SK-N-SH treated with all-trans-retinoic acid at 6 μM for 48 hours (cell line): ENCODE measurements around the gene AK4.

Experiments used
- ATAC-seq: fragments of 200-7000 bp; cut with Tn5 transposase; 3 replicates; pipeline ENCODE4 v1.9.1; 2020; ENCODE audit warnings: mild to moderate bottlenecking, moderate library complexity
- ARNTL ChIP-seq: fragments of 450-650 bp; formaldehyde crosslinking; IDR thresholded peaks from 2 replicates; pipeline ENCODE4 v1.5.0; 2020; ENCODE audit warnings: low read depth, mild to moderate bottlenecking, moderate library complexity, borderline replicate concordance
- BACH2 ChIP-seq: fragments of 250-450 bp; sonication (Bioruptor Pico); IDR thresholded peaks from 2 replicates; pipeline ENCODE4 v1.9.0; 2021; ENCODE audit warnings: mild to moderate bottlenecking, borderline replicate concordance
- CSDC2 ChIP-seq: fragments of 250-450 bp; sonication (Bioruptor Pico); IDR thresholded peaks from 2 replicates; pipeline ENCODE4 v1.5.0; 2020; ENCODE audit warnings: mild to moderate bottlenecking, moderate library complexity
- ESRRG ChIP-seq: fragments of 250-450 bp; sonication (Bioruptor Pico); IDR thresholded peaks from 2 replicates; pipeline ENCODE4 v1.6.1; 2021; ENCODE audit warnings: mild to moderate bottlenecking
- GLIS3 ChIP-seq: fragments of 250-450 bp; sonication (Bioruptor Pico); IDR thresholded peaks from 2 replicates; pipeline ENCODE4 v1.5.0; 2020; ENCODE audit warnings: mild to moderate bottlenecking, moderate library complexity
- ISL1 ChIP-seq: fragments of 250-450 bp; sonication (Bioruptor Pico); IDR thresholded peaks from 2 replicates; pipeline ENCODE4 v2.1.2; 2022; ENCODE audit warnings: mild to moderate bottlenecking, moderate library complexity
- OSR1 ChIP-seq: fragments of 250-450 bp; sonication (Bioruptor Pico); IDR thresholded peaks from 2 replicates; pipeline ENCODE4 v1.8.0; 2022; ENCODE audit warnings: moderate library complexity, mild to moderate bottlenecking, inconsistent platforms
- POU6F1 ChIP-seq: fragments of 250-450 bp; sonication (Bioruptor Pico); IDR thresholded peaks from 2 replicates; pipeline ENCODE4 v1.8.0; 2021; ENCODE audit warnings: low read depth, mild to moderate bottlenecking, moderate library complexity, borderline replicate concordance
- PPARA ChIP-seq: fragments of 250-450 bp; sonication (Bioruptor Pico); IDR thresholded peaks from 2 replicates; pipeline ENCODE4 v1.5.0; 2020; ENCODE audit warnings: mild to moderate bottlenecking, borderline replicate concordance
- RARB ChIP-seq: fragments of 250-450 bp; sonication (Bioruptor Pico); IDR thresholded peaks from 2 replicates; pipeline ENCODE4 v1.8.0; 2021; ENCODE audit warnings: mild to moderate bottlenecking, moderate library complexity
- TOX ChIP-seq: fragments of 250-450 bp; sonication (Bioruptor Pico); IDR thresholded peaks from 2 replicates; pipeline ENCODE4 v1.8.0; 2021; ENCODE audit warnings: mild to moderate bottlenecking, moderate library complexity, borderline replicate concordance
- TSHZ2 ChIP-seq: fragments of 250-450 bp; sonication (Bioruptor Pico); IDR thresholded peaks from 2 replicates; pipeline ENCODE4 v1.5.0; 2020; ENCODE audit warnings: mild to moderate bottlenecking, moderate library complexity
- ZC3H10 ChIP-seq: fragments of 250-450 bp; sonication (Bioruptor Pico); IDR thresholded peaks from 2 replicates; pipeline ENCODE4 v1.5.1; 2021; ENCODE audit warnings: mild to moderate bottlenecking, moderate library complexity
- ZFP3 ChIP-seq: fragments of 250-450 bp; sonication (Bioruptor Pico); IDR thresholded peaks from 2 replicates; pipeline ENCODE4 v1.5.0; 2020; ENCODE audit warnings: mild to moderate bottlenecking, moderate library complexity
- ZFP30 ChIP-seq: fragments of 450-650 bp; formaldehyde crosslinking; IDR thresholded peaks from 2 replicates; pipeline ENCODE4 v1.5.0; 2022; ENCODE audit warnings: mild to moderate bottlenecking, moderate library complexity
- ZNF565 ChIP-seq: fragments of 450-650 bp; formaldehyde crosslinking; conservative IDR thresholded peaks from 2 replicates; pipeline ENCODE4 v1.5.0; 2020; ENCODE audit warnings: low read depth, mild to moderate bottlenecking, moderate library complexity
- ZNF8 ChIP-seq: fragments of 450-650 bp; formaldehyde crosslinking; IDR thresholded peaks from 2 replicates; pipeline ENCODE4 v1.5.0; 2020; ENCODE audit warnings: mild to moderate bottlenecking, moderate library complexity
- TF ChIP-seq, protein P1 (sequence below): fragments of 250-450 bp; sonication (Bioruptor Pico); IDR thresholded peaks from 2 replicates; pipeline ENCODE4 v1.5.1; 2020; ENCODE audit warnings: low read depth, mild to moderate bottlenecking, moderate library complexity
- TF ChIP-seq, protein P2 (sequence below): fragments of 250-450 bp; sonication (Bioruptor Pico); IDR thresholded peaks from 2 replicates; pipeline ENCODE4 v1.8.0; 2020; ENCODE audit warnings: mild to moderate bottlenecking, moderate library complexity, borderline replicate concordance

AK4 gene

DNA sequence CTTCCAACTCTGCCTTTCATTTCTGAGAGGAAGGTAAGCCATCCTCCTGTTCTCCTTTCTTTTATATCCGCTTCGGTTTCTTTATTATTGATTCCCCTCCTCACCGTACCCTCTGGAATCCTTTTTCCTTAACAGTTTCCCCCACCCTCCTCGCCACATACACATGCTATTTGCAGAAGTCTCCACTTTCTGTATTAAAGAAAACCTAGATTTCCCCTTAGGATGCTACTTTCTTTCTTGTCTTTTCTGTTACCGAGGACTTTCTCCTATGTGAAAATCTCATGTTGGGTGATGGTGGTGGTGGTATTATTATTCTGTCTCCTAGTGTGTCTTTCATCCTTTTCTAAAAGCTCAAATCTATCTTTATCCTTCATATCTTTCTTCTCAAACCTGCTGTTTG is 62.3 kb downstream of the AK4 start (continued):
- TF ChIP-seq CSDC2 (CRISPR knock-in tag) = no peak
- TF ChIP-seq ZC3H10 (CRISPR knock-in tag) = no peak
- TF ChIP-seq ISL1 = no peak
- TF ChIP-seq BACH2 (CRISPR knock-in tag) = no peak
- no peak for TF ChIP-seq ESRRG (CRISPR knock-in tag)

GRCh38 chr1:65211331-65211730 is 63.3 kb downstream of the AK4 start:
- ATAC-seq = no peak
- TF ChIP-seq TSHZ2 (CRISPR knock-in tag) = no peak
- no peak for TF ChIP-seq RARB (CRISPR knock-in tag)
- TF ChIP-seq CSDC2 (CRISPR knock-in tag) = no peak

DNA sequence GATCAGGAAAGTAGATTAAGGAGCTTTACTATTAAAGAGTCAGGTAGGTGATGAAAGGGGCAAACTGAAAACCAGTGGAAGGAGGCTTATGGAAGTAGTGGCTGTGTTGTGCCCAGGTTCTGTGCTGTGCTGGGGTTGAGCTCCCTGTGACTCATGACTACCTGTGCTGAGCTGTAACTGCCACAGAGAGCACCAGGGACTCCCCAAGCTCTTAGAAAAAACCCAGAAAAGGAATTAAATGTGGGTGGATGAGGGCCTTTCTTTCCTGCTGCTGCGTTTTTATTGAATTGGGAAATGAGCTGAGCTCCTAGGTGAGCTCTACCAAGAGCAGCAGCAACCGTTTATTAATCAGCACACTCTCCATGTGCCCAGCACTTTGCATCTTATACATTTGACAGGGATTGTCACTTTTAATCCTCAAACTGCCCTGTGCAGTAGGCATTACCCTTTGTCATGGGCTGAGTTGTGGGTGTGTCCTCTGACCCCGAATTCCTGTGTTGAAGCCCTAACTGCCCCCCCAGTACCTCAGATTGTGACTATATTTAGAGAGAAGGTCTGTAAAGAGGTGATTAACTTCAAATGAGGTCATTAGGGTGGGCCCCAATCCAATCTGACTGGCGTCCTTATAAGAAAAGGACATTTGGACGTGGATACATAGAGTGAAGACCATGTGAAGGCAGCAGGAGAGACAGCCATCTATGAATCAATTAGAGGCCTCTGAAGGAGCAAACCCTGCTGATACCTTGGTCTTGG is 65.4 kb downstream of the AK4 start:
- ATAC-seq = no peak
- no peak for TF ChIP-seq POU6F1 (CRISPR knock-in tag)
- no peak for TF ChIP-seq ARNTL
- no peak for TF ChIP-seq ZC3H10 (CRISPR knock-in tag)
- TF ChIP-seq BACH2 (CRISPR knock-in tag) = no peak
- no peak for TF ChIP-seq PPARA (CRISPR knock-in tag)
- no peak for TF ChIP-seq ZFP3 (CRISPR knock-in tag)
- no peak for TF ChIP-seq ISL1
- no peak for TF ChIP-seq CSDC2 (CRISPR knock-in tag)
- TF ChIP-seq ZNF565 = no peak
- TF ChIP-seq RARB (CRISPR knock-in tag) = no peak

DNA sequence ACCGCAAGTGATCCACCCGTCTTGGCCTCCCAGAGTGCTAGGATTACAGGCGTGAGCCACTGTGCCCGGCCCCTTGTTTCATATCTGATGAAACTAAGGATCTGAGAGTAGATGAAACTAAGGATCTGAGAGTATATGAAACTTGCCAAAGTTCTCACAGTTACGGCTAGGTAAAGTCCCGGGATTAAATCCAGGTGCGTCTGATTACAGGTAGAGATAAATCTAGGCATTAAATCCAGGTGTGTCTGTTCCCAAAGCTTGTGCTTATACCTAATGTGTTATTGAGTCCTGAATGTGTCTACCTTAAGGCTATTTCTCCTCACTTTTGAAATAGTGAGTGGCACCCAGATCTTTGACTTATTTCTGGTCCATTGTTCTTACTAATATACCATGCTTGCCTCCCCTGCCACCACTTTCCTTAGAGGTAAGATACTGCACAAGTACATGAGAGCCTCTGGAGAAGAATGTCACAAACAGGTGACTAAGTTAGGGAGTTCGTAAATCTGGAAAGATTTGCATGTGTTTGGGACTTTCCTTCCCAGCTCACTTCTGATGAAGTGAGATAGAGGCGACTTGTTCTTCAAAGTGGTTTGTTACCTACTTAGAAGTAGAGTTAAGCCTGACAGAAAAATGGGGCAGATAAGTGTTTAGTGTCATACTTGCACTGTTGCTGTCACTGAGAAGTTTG is 66.5 kb downstream of the AK4 start:
- TF ChIP-seq PPARA (CRISPR knock-in tag) = no peak
- TF ChIP-seq GLIS3 (CRISPR knock-in tag) = no peak
- TF ChIP-seq ARNTL = no peak
- no peak for TF ChIP-seq ZC3H10 (CRISPR knock-in tag)
- TF ChIP-seq ESRRG (CRISPR knock-in tag) = no peak
- no peak for TF ChIP-seq POU6F1 (CRISPR knock-in tag)

DNA sequence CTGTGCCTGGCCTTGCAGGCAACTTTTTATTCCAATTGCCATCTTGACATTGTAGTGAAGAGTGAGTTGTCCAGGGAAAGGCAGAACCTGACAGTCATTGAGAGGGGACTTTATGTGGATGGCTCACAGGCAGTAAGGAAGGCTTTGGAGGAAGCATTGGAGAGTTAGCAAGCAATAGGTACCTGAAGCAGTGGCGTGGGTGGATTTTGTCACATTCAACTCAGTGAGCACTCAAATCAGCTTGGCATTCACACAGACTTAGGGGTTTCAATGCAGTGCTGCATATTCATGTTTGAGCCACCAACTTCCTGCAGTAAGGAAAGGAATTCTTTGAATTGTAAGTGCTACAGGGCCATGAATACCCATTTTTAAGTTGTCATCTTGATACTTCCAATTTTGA is 69.0 kb downstream of the AK4 start:
- no peak for TF ChIP-seq OSR1 (CRISPR knock-in tag)
- no peak for TF ChIP-seq ZC3H10 (CRISPR knock-in tag)
- TF ChIP-seq ESRRG (CRISPR knock-in tag) = no peak
- no peak for TF ChIP-seq TOX (CRISPR knock-in tag)
- TF ChIP-seq ZNF565 = no peak
- TF ChIP-seq, protein P1, sequence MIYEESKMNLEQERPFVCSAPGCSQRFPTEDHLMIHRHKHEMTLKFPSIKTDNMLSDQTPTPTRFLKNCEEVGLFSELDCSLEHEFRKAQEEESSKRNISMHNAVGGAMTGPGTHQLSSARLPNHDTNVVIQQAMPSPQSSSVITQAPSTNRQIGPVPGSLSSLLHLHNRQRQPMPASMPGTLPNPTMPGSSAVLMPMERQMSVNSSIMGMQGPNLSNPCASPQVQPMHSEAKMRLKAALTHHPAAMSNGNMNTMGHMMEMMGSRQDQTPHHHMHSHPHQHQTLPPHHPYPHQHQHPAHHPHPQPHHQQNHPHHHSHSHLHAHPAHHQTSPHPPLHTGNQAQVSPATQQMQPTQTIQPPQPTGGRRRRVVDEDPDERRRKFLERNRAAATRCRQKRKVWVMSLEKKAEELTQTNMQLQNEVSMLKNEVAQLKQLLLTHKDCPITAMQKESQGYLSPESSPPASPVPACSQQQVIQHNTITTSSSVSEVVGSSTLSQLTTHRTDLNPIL = no peak
- no peak for TF ChIP-seq ZFP3 (CRISPR knock-in tag)
- TF ChIP-seq, protein P2, sequence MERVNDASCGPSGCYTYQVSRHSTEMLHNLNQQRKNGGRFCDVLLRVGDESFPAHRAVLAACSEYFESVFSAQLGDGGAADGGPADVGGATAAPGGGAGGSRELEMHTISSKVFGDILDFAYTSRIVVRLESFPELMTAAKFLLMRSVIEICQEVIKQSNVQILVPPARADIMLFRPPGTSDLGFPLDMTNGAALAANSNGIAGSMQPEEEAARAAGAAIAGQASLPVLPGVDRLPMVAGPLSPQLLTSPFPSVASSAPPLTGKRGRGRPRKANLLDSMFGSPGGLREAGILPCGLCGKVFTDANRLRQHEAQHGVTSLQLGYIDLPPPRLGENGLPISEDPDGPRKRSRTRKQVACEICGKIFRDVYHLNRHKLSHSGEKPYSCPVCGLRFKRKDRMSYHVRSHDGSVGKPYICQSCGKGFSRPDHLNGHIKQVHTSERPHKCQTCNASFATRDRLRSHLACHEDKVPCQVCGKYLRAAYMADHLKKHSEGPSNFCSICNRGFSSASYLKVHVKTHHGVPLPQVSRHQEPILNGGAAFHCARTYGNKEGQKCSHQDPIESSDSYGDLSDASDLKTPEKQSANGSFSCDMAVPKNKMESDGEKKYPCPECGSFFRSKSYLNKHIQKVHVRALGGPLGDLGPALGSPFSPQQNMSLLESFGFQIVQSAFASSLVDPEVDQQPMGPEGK = no peak
- no peak for TF ChIP-seq POU6F1 (CRISPR knock-in tag)
- no peak for TF ChIP-seq RARB (CRISPR knock-in tag)
- no peak for TF ChIP-seq ZFP30
- no peak for TF ChIP-seq ZNF8 (CRISPR knock-in tag)
- TF ChIP-seq ARNTL = no peak
- no peak for TF ChIP-seq GLIS3 (CRISPR knock-in tag)
- no peak for ATAC-seq

More for the DNA sequence above, 66.5 kb downstream of the AK4 start:
- no peak for ATAC-seq
